Stimulated activated CD8-positive, alpha-beta memory T cell treated with anti-CD3 and anti-CD28 coated beads, Interleukin-7, amount 100 ng/mL, for 24 hours (primary cell): ENCODE measurements around the gene TCL1B.
"Not testable (repeated sequence)": the region's sequence is repeated elsewhere in the genome, so short reads cannot be mapped to it uniquely, and the experiment has no call there.

Source experiments
- DNase-seq: peaks from one replicate; pipeline ENCODE4 v3.0.0-alpha.2; 2020; ENCODE audit warnings: low read depth

TCL1B gene

DNA sequence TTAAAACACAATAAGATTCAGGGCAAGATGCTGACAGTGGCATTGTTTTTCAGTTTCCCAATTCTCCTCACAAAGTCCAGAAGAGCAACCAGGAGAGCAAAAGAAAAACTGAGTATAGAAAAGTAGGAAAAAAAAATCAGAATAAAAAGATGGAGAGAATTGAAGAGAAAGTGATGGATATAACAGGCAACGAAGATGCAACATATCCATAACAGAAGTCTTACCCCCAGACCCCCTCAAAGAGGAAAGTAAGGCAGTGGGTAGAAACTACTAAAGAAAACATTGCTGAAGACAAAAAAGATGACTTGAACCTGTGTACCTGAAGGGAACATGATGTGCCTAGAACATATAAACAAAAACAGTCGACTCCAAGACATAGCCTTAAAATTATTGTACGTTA is 17.1 kb downstream of the TCL1B start:
- DNase-seq, result no peak

DNA sequence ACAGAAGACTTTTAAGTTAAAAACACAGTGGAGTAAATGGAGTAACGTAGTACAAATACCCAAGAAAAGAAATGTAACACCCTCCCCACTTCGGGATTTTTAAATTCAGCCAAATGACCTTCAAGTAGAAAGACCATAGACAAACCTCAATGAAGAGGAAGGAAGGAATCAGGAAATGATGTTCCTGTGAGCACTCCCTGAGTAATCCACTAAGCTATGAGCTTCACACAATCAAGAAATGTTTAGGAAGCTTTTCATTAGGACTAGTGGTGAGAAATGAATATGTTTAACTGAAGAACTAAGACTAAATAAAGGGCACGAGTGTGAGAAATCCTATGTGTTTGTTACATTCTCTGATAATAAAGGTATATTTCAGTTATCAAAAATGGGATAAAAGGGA is 17.6 kb downstream of the TCL1B start:
- DNase-seq, result no peak

DNA sequence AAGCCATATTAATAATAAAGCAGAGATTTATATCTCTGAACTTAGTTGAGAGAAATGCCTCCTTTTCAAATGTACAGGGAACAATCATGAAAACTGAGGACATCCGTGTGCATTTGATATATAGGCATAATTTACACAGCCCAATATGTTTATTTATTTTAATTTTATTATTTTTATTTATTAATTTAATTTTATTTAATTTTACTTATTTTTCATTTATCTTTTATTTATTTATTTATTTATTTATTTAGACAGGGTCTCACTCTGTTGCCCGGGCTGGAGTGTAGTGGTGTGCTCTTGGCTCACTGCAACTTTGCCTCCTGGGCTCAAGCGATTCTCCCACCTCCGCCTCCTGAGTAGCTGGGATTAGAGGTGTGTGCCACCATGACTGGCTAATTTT is 19.3 kb downstream of the TCL1B start:
- no peak for DNase-seq

DNA sequence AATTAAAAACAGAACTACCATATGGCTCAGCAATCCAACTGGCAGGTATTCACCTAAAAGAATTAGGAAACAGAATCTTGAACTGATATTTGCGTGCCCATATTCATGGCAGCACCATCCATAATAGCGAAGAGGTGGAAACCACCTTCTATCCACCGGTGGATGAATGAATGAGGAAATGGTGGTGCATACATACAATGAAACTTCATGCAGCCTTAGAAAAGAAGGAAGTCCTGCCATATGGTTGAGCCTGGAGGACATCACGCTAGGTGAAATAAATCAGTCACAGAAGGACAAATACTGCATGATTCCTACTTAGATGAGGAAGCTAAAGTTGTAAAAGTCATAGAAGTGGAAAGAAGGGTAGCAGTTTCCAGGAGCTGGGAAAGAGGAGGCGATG is 21.1 kb downstream of the TCL1B start:
- no peak for DNase-seq

DNA sequence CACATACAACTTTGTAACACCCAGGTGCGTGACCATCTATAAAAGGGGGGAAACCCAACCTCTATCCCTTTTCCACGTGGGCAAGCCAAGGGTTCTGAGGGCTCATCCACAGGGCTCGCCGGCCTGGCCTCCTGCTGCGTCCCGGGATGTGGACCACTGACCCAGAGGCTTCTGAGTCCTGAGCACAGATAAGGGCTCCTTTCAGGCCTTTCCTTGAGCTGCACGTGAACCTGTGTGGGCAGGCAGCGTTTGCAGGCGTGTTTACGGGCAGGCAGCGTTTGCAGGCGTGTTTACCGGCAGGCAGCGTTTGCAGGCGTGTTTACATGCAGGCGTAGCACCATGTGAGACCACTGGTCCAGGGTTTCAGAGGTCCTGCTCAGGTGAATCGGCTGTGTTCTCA is 23.9 kb downstream of the TCL1B start:
- no peak for DNase-seq

DNA sequence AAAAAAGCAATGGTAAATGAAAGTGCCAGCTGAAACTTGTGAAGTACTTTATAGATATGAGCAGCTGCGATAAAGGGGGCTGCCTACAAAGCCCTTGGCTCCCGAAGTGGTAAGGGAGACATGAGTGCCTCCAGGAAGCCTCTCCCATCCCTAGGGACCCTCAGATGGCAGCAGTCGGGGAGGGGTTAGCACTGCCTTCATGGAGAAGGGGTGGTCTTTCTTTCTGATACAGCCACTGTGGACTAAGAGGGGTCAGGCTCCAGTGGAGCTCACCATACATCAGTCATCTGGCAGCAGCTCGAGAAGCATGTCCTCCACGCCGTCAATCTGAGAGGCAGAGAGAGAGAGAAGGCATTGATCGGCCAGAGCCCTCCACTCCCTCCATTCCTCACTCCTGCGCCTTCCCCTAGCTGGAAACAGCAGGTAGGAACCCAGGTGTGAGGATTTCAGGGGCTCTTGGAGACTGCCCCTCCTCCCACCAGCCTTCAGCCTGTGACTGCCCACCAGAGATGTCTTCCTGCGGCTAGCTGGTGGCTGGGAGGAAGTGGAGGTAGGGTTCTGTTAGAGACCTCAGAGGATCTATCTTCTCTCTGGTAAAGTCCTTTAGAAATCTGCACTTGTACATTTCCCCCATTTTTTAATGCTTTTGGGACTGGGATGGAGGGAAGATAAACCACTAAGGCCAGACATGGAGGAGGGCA is 25.4 kb downstream of the TCL1B start:
- DNase-seq, result no peak

DNA sequence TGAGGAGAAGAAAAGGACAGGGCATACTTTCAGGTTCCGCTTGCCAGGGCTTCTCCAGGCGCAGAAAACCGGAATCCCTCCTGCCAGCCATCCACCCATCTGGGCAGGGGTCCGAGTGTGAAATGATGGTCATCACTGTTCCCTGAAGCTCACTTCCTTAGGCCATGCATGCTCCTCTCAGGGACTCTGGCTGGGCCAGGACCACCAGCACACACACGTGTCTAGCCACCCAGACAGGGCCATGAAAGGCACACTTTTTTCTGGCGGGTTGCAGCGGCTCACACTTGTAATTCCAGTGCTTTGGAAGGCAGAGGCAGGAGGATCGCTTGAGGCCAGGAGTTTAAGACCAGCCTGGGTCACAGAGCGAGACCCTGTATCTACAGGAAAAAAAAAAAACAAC is 26.2 kb downstream of the TCL1B start:
- DNase-seq, result no peak

DNA sequence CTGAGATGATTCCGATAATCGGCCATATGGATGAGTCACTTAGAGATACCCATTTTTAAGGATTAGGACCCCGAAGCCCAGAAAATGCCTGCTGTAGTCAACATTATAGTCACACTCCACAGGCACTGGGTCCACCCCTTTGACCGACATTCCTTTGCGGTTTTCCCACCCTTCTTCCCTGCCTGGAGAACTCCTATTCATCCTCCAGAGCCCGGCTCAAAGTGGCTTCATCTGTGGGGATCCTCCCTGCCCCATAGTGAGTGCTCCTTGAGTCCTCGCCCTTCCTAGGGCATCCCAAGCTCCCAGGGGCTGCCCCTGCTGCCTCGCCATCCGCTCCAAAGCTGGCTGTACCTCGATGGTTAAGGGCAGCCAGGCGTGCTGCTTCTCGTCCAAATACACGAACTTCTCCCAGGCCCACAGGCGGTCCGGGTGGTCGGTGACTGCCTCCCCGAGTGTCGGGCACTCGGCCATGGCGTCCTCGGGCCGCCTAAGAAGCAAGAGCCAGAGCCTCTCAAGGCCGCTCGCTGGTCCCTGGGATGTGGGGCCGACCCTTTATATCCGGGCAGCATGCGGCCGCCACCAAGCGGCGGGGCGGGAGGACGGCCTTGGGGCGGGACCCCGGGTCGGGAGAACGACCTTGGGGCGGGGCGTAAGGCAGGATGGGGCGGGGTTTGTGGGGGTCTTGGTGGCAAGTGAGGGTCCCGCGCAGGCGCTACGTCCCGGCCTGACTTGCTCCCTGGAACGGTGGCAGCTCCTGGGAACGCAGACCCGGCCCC is 27.6 kb downstream of the TCL1B start, which contains the start of gene TCL1A:
TCL1A (minus strand) TSS at position 530 of the 776 bp plus-strand sequence; CDS start at position 471, 59 bp downstream.
- no peak for DNase-seq

DNA sequence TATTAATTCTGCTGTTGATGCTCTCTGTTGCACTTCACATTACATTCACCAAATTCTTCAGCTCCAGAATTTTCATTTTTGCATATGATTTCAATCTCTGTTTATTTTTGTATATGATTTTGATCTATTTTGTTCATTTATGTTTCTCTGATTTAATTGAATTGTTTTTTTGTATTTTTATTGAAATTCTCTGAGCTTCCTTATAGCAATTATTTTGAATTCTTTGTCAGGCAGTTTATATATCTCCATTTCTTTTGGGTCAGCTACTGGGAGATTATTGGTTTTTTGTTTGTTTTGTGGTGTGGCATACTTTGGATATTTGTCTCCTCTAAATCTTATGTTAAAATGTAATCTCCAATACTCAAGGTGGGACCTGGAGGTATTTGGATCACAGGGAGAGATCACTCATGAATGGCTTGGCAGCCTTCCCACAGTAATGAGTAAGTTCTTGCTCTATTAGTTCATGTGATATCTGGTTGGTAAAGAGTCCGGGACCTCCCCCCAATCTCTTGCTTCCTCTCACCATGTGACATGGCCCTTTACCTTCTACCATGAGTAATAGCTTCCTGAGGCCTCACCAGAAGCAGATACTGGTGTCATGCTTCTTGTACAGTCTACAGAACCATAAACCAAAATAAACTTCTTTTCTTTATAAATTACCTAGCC is 36.4 kb downstream of the TCL1B start:
- DNase-seq, result no peak

DNA sequence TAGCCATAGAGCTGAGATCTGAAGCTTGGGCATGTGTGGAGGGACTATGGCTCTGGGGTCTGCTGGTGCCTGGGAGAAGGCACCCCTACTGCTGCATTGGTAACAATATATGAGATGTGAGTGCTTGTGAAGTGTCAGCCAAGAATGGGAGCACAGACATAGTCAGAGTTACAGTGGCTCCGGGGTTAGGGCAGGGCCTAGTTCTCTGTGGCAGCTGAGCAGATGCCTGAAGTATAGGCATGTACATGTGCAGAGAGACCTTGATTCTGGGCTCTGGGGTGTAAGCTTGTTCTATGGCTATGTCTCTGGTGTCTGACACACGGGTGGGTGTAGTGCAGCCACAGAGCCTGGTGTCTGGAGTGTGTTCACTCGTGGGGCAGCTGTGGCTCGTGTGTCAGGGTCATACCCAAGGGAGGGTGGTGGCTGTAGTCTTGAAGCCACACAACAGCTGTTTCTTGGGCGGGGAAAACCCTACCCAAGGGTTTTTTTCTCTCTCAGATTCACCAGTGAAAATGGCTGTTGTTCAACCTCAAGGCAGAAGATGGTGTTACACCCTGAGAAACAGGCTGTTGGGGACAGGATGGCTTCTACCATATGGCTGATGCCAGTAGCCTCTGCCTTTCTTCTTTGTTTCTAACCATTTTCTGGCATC is 39.6 kb downstream of the TCL1B start:
- no peak for DNase-seq

DNA sequence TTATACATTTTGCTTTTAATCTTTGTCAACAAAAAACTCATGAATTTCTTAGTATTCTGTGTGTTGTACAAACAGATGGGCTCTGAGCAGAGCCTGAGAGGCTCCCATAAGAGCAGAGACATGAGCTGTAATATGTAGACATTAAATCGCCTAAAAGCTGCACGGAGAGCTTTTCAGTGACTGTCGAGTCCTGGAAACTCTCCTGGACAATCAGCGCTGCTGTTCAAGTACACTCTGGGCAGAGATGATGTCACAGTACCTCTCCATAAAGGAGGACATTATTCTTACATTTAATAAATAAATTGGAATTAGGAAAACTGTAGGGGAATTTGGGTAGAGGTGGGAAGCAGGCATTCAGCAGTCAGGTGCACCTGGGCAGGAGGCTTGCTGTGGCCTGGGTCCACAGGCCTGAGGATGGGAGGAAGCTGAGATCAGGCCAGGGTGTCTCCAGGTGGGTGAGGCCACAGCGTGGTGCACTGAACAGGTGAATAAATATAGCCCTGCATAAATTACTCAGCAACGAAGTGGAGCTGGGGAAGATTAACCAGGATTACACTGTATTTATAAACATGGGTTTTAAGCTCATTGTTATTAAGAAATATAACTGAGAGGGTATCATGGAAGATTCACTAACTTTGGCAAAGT is 41.0 kb downstream of the TCL1B start:
- DNase-seq, result no peak

DNA sequence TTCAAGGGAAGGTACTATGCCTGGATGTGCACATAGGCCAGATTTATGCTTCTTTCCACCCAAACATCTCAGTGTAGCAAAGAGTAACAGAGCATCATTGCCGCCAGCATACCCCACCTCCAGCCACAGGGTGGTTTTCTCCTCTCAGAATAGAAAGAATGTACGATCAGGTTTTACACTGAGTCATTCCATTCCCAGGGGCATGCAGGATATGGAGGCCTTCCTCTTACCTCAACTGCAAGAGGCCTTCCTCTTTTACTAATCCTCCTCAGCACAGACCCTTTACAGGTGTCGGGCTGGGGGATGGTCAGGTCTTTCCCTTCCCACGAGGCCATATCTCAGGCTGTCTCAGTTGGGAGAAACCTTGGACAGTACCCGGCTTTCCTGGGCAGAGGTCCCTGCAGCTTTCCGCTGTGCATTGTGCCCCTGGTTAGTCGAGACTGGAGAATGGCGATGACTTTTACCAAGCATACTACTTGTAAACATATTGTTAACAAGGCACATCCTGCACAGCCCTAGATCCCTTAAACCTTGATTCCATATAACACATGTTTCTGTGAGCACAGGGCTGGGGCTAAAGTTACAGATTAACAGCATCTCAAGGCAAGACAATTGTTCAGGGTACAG is 43.3 kb downstream of the TCL1B start:
- not testable (repeated sequence) for DNase-seq

DNA sequence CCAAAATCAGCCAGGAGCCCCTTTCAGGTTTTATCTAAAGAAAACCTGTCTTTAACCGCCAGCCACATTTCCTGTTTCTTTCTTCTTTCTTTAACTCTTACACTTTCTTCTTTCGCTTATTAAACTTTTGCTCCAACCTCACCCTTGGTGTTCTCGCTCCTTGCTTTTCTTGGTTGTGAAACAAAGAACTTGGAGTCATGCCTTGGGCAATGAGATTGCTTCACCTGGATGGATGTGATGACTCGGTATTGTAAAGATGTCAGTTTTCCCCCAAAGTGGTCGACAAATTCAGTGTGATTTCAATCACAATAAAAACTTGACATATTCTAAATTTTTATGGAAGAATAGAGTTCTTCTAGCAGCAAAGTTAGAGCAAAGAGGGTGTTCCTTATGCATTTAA is 43.9 kb downstream of the TCL1B start:
- DNase-seq, result no peak

DNA sequence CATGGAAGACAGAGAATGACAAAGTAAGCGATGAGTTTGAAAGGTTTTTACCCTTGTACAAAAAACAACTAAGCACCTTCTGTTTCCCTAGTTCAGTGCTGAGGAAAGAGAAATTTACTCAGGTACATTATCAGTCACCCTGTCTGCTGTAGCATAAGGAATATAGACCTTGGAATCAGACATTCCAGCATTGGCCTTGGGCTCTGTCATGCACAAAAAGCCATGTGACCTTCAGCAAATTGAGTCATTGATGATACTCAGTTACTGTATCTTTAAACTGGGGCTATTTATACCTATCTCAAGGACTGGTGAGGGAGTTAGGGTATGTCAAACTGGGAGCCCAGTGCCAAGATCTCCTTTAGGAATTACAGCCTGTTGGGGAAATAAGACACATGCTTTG is 47.0 kb downstream of the TCL1B start:
- no peak for DNase-seq

DNA sequence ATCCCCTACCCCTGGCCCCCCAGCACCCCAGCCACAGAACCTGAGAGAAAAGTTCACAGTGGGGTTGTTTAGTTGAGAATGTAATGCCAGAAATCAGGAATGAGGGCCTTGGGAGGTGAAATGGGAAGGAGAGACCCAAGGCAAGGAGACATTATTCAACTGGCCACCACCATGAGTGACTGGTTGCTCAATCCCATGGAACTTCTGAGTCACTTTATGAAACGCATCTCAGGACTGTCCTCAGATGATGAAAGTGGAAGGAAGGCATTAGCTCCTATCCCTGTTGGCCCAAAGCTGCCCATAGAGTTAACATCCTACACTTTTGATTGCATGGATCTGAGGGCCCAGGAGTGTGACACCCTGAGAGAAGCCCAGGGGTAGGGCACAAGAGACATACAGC is 53.1 kb downstream of the TCL1B start:
- no peak for DNase-seq

DNA sequence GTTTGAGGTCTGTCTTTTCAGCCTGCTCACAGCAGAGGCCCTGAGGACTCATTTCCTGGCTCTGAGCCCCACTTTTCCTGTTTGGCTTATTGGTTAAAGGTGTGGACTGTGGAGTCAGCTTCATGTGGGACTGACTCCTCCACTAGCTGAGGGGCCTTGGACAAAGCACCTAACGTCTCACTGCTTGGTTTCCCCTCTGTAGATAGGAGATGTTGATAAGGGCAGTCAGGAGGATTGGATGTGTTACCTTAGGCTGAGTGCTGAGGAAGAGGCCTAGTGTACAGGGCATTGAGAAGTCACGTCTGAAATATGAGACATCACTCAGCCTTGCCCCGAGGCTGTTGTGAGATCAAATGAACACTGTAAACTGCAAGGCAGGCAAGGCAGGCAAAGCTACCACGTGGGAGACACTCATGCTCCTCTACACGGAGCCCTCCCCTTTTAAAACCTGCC is 54.8 kb downstream of the TCL1B start:
- DNase-seq, result no peak

DNA sequence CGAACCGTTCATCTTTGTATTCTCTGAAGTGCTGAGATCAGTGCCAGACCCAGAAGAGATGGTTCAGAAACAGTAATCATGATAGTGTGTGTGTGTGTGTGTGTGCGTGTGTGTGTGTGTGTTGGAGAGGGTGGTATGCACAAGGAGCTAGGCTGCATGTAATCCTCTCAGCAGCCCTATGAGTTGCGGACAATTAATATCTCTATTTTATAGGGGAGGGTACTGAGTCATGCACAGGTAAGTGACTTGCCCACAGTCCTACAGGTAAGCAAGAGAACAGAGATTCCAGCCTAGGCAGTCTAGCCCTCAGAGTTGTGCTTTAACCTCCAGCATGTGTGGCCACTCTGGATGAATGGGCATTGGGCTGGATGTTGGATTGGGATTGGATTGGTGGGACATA is 55.6 kb downstream of the TCL1B start:
- DNase-seq, result no peak
